Choroid plexus epithelial cell (primary cell): ENCODE results near the gene SNX25.

ENCODE experiments used
- DNase-seq: peaks from one replicate; pipeline ENCODE4 v3.0.0-alpha.2; 2010; ENCODE audit warnings: low read depth
- H3K4me3 ChIP-seq: 2 replicates; pipeline ENCODE4 v1.5.1; 2011; ENCODE audit warnings: low read depth, mild to moderate bottlenecking, control low read depth, low read length, moderate library complexity
- TF ChIP-seq, protein P1 (sequence below): conservative IDR thresholded peaks from 2 replicates; pipeline ENCODE4 v1.5.1; 2011; ENCODE audit warnings: low read depth, mild to moderate bottlenecking, control low read depth, inconsistent platforms, low read length, moderate library complexity

The SNX25 gene

DNA sequence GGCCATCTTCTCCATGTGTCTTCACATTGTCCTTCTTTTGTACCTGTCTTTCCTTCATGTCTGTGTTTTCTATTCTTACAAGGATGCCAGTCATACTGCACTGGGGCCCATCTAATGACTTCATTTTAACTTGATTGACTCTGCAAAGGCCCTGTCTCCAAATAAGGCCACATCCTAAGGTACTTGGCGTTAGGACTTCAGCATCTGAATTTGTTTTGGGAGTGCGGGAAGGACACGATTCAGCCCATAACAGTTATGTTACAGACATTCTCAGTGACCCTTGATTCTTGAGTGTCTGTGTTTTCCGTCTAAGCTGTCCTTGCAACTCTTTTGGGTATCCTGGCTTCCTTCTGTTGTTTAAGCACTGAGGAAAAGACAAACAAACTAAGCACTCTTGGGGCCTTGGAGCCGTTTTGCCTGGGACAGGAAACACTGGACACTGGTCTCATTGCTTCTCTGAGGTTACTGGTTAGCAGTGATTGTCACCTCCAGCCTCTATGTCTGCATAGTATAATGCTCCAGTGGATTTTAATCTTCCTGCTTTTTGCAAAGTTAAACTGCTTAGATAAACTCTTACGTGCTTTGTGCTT is 80.7 kb downstream of the SNX25 start:
- H3K4me3 ChIP-seq: no peak overlapping the region
- TF ChIP-seq, protein P1, sequence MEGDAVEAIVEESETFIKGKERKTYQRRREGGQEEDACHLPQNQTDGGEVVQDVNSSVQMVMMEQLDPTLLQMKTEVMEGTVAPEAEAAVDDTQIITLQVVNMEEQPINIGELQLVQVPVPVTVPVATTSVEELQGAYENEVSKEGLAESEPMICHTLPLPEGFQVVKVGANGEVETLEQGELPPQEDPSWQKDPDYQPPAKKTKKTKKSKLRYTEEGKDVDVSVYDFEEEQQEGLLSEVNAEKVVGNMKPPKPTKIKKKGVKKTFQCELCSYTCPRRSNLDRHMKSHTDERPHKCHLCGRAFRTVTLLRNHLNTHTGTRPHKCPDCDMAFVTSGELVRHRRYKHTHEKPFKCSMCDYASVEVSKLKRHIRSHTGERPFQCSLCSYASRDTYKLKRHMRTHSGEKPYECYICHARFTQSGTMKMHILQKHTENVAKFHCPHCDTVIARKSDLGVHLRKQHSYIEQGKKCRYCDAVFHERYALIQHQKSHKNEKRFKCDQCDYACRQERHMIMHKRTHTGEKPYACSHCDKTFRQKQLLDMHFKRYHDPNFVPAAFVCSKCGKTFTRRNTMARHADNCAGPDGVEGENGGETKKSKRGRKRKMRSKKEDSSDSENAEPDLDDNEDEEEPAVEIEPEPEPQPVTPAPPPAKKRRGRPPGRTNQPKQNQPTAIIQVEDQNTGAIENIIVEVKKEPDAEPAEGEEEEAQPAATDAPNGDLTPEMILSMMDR: no peak
- no peak for DNase-seq

- TF ChIP-seq, protein P1: no peak
- H3K4me3 ChIP-seq: no peak overlapping the region
- no peak for DNase-seq
Measured at GRCh38 chr4:185290656-185291055, 81.3 kb downstream of the SNX25 start.

DNA sequence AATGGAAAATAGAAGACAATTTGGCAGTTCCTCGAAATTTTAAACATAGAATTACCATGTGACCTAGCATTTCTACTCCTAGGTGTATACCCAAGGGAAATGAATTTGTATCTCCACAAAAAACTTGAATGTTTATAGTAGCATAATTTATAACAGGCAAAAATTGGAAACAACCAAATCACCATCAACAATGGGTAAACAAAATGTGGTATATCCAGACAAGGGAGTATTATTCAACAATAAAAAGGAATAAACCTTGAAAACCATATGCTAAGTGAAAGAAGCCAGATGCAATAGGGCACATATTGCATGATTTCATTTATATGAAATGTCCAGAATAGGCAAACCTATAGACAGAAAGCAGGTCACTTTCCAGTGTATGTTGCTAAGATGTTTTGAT is 83.8 kb downstream of the SNX25 start:
- no peak overlapping the region for H3K4me3 ChIP-seq
- TF ChIP-seq, protein P1: no peak
- DNase-seq: no peak

- no peak overlapping the region for H3K4me3 ChIP-seq
- no peak for DNase-seq
- TF ChIP-seq, protein P1: no peak
Measured at GRCh38 chr4:185296665-185297460, 87.5 kb downstream of the SNX25 start.

DNA sequence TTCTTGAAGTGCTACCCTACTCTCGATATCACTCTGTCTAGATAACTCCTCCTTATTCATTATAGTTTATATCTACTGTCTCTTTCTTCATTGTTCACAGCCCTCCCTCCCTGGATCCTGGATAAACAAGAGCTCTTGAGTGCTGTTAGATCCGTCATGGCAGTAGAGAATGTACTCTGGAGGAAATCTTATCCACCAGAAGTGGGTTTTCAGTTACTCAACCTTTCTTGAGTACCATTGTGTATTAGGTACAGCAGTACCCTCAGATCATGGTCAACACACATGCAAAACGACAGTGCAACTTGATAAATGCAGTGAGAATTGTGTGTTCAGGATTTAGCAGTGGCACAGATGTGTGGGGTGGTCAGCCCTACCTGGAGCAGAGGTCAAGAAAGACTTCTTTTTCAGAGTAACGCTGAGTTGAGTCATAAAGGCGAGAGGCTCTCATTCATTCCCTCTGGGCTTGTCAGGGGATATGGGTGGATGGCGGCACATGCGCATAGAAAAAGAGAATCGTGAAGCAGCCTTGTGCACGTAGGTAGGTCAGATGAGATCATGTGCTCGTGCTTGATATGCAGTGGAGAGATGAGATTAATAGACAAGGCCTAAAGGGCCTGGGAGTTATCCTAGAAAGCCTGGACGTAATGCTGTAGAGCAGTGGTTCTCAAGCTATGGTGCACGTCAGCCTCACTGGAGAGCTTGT is 89.5 kb downstream of the SNX25 start:
- no peak for DNase-seq
- no peak overlapping the region for H3K4me3 ChIP-seq
- TF ChIP-seq, protein P1: no peak

- TF ChIP-seq, protein P1: no peak
- H3K4me3 ChIP-seq: no peak overlapping the region
- DNase-seq: no peak
Measured at GRCh38 chr4:185304541-185304940, 95.1 kb downstream of the SNX25 start.
